Endothelial cell of umbilical vein (primary cell): ENCODE data around the gene ITGA11. TPM values are rescaled to one million over a fixed set of nuclear protein-coding genes. Genes with fewer than 3 reads are reported as not detected.

Experiments
- BruUV-seq: library from RNA; stranded (reverse); fragments of 400-500 nt; replicated peaks from 2 replicates; lab custom pipeline; 2021; lab: Mats Ljungman, UMichigan
- CTCF ChIA-PET: fragments of 300-600, 350-600 bp; sonication (Branson Sonifier 250); formaldehyde crosslinking; loops from one replicate; lab custom pipeline; 2021; ENCODE audit warnings: antibody characterized with exemption, inconsistent platforms; lab: Charles Lee
- POLR2A ChIA-PET: fragments of 300-600, 350-600 bp; sonication (Branson Sonifier 250); formaldehyde crosslinking; loops from one replicate; lab custom pipeline; 2021; ENCODE audit warnings: antibody characterized with exemption, inconsistent platforms; lab: Charles Lee
- DNase-seq: peaks from one replicate; pipeline ENCODE4 v3.0.0-alpha.2; 2011; ENCODE audit warnings: low read depth, low spot score
- FAIRE-seq: peaks from 2 replicates; lab custom pipeline; 2011; peaks lifted over from hg19 to GRCh38; lab: Jason Lieb, UNC
- H2AFZ ChIP-seq: 2 replicates; pipeline ENCODE4 v1.6.0; 2012; ENCODE audit warnings: low read depth, low read length, control low read depth, inconsistent platforms
- H3K27ac ChIP-seq: 2 replicates; pipeline ENCODE4 v1.5.1; 2011; ENCODE audit warnings: low read depth, mild to moderate bottlenecking, control low read depth, low read length, moderate library complexity; ENCODE audit not compliant: insufficient read depth
- H3K27me3 ChIP-seq, 2 experiments: 2 replicates each; pipeline versions ENCODE4 v1.6.0 to v1.6.1; 2011; ENCODE audit warnings: low read length in 2 of 2, mixed read lengths in 1 of 2; ENCODE audit not compliant: control insufficient read depth in 2 of 2, insufficient read depth in 2 of 2
- H3K36me3 ChIP-seq, 2 experiments: 2 replicates in 1 of 2; 3 replicates in 1 of 2; pipeline ENCODE4 v1.5.1; 2011; ENCODE audit warnings: low read length in 2 of 2, mild to moderate bottlenecking in 1 of 2, moderate library complexity in 1 of 2; ENCODE audit not compliant: control insufficient read depth in 2 of 2, insufficient read depth in 2 of 2; ENCODE audit errors: extremely low read depth in 1 of 2
- H3K4me1 ChIP-seq: 3 replicates; pipeline ENCODE4 v1.5.1; 2011; ENCODE audit warnings: mild to moderate bottlenecking, low read length; ENCODE audit not compliant: control insufficient read depth, insufficient read depth; ENCODE audit errors: extremely low read depth
- H3K4me2 ChIP-seq: 2 replicates; pipeline ENCODE4 v1.6.1; 2011; ENCODE audit warnings: low read length, control low read depth, mixed read lengths; ENCODE audit not compliant: insufficient read depth
- H3K4me3 ChIP-seq, 3 experiments: fragments of 200-600 bp in 1 of 3; sonication (generic), shearing (Covaris generic) in 1 of 3; replicated peaks in 1 of 3; 2 replicates each; pipeline ENCODE4 v1.5.1; 2011 to 2016; ENCODE audit warnings: control low read depth in 3 of 3, low read length in 3 of 3, mild to moderate bottlenecking in 2 of 3, inconsistent platforms in 1 of 3, low read depth in 1 of 3, moderate library complexity in 1 of 3; ENCODE audit not compliant: insufficient read depth in 1 of 3
- H3K79me2 ChIP-seq: 2 replicates; pipeline ENCODE4 v1.6.0; 2012; ENCODE audit warnings: low read length, inconsistent platforms; ENCODE audit not compliant: control insufficient read depth, insufficient read depth
- H3K9ac ChIP-seq: replicated peaks from 2 replicates; pipeline ENCODE3; 2011; ENCODE audit warnings: low read length, control low read depth; ENCODE audit not compliant: insufficient read depth; ENCODE audit errors: extremely low read depth
- H3K9me1 ChIP-seq: replicated peaks from 3 replicates; pipeline ENCODE4 v1.6.0; 2011; ENCODE audit warnings: mild to moderate bottlenecking, low read length; ENCODE audit not compliant: control insufficient read depth, insufficient read depth; ENCODE audit errors: extremely low read depth
- H3K9me3 ChIP-seq: replicated peaks from 2 replicates; pipeline ENCODE4 v1.5.1; 2012; ENCODE audit warnings: low read length, inconsistent platforms; ENCODE audit not compliant: control insufficient read depth, insufficient read depth
- H4K20me1 ChIP-seq: replicated peaks from 2 replicates; pipeline ENCODE3; 2011; ENCODE audit warnings: mild to moderate bottlenecking, low read length; ENCODE audit not compliant: control insufficient read depth, insufficient read depth; ENCODE audit errors: extremely low read depth
- EZH2 ChIP-seq: IDR thresholded peaks from 2 replicates; pipeline ENCODE4 v1.6.1; 2012; ENCODE audit warnings: borderline replicate concordance, low read depth, mild to moderate bottlenecking, moderate library complexity, low read length, inconsistent platforms; ENCODE audit not compliant: severe bottlenecking
- FOS ChIP-seq: IDR thresholded peaks from 2 replicates; pipeline ENCODE4 v1.6.1; 2011; ENCODE audit warnings: mild to moderate bottlenecking, low read length, moderate library complexity, borderline replicate concordance; ENCODE audit not compliant: insufficient read depth
- GATA2 ChIP-seq: IDR thresholded peaks from 2 replicates; pipeline ENCODE4 v1.7.0; 2011; ENCODE audit warnings: low read depth, mild to moderate bottlenecking, moderate library complexity, mixed read lengths, low read length; ENCODE audit not compliant: insufficient read length, insufficient read depth
- JUN ChIP-seq: IDR thresholded peaks from 2 replicates; pipeline ENCODE4 v1.6.1; 2011; ENCODE audit warnings: borderline replicate concordance, low read depth; ENCODE audit not compliant: insufficient read length, insufficient read depth
- MYC ChIP-seq: IDR thresholded peaks from one replicate; pipeline ENCODE4 v1.6.1; 2011; ENCODE audit warnings: mild to moderate bottlenecking, low read depth, low read length
- POLR2A ChIP-seq: IDR thresholded peaks from 2 replicates; pipeline ENCODE4 v1.6.1; 2012; ENCODE audit warnings: low read depth, mild to moderate bottlenecking, control low read depth, low read length
- POLR2AphosphoS5 ChIP-seq: IDR thresholded peaks from 2 replicates; pipeline ENCODE4 v1.6.1; 2012; ENCODE audit warnings: low read depth, mild to moderate bottlenecking, control low read depth, low read length, moderate library complexity; ENCODE audit not compliant: insufficient read depth
- dilution Hi-C: fragments of 300-500 bp; cut with MboI; formaldehyde crosslinking; loops from one replicate; pipeline ENCODE4 v1.15.0; 2019; ENCODE audit warnings: low sequenced_read_pairs; ENCODE audit not compliant: extremely low pct_ligation_motif_present
- intact Hi-C: fragments of 100-400 bp; cut with micrococcal nuclease; formaldehyde crosslinking; loops from one replicate; pipeline ENCODE4 v1.10.0; 2022
- polyA plus RNA-seq, 4 experiments: library from polyadenylated mRNA; depleted of rRNA in 3 of 4; stranded (reverse) in 3 of 4; unstranded in 1 of 4; fragments of >200 nt; gene quantifications; 2 replicates each; pipeline versions ENCODE4 v1.2.1 to v1.2.3, GENCODE V29; 2011 to 2012; ENCODE audit warnings: missing spikeins in 1 of 4
- total RNA-seq: library from RNA; stranded (reverse); gene quantifications from 2 replicates; pipeline ENCODE4 v1.2.3, GENCODE V29; 2021
- TF ChIP-seq, protein P1 (sequence below): IDR thresholded peaks from 2 replicates; pipeline ENCODE4 v1.6.1; 2011; ENCODE audit not compliant: insufficient read depth, insufficient read length
- TF ChIP-seq, protein P2 (sequence below), 2 donors: IDR thresholded peaks; 1 replicate in 1 of 2; 2 replicates in 1 of 2; pipeline ENCODE4 v1.5.1; 2011; ENCODE audit warnings: low read length in 2 of 2, mild to moderate bottlenecking in 2 of 2, moderate library complexity in 2 of 2, control low read depth in 1 of 2, inconsistent platforms in 1 of 2, low read depth in 1 of 2; ENCODE audit not compliant: insufficient read depth in 1 of 2; ENCODE audit errors: extremely low read depth in 1 of 2

ITGA11 gene
- total and polyA plus RNA-seq, 2 donors (not counting 3 experiments of a cell fraction or from before 2014, with no cell fraction given): 0.18 to 1.0 TPM

DNA sequence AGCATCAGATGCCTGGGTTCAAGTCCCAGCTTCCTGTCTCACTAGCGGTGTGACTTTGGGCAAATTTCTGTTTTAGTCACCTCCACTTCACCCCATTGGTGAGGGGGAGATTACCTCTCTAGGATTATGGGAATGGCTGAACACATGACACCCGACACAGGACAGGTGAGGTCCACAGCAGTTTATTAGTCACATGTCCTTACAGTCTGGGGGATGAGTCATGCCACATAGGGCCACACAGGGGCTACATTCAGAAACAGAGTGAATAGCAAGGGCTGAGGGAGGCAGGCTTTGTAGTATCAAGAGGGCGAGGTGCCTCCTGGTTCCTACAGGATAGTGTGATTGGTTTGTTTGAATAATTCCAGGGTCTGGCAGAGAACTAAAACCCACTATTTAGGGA, 15.2 kb upstream of the ITGA11 start:
- FAIRE-seq: no peak
- POLR2A ChIA-PET: no interaction called here
- DNase-seq: no peak

More for the DNA sequence above, 15.2 kb upstream of the ITGA11 start:
- H3K36me3 ChIP-seq: no peaks in the 10 kb centered on the region
- no peaks in the 10 kb centered on the region for H3K9me1 ChIP-seq
- H3K79me2 ChIP-seq: no peaks in the 10 kb centered on the region
- no peak overlapping the region for H3K4me3 ChIP-seq
- H3K4me1 ChIP-seq: no peaks in the 10 kb centered on the region
- H3K27me3 ChIP-seq: peaks cover 38 to 40% of the 10 kb centered on the region in 2 experiments
- H3K9ac ChIP-seq: no peak overlapping the region
- H2AFZ ChIP-seq: no peak overlapping the region
- dilution Hi-C loops: no loop called here
- TF ChIP-seq, protein P1, sequence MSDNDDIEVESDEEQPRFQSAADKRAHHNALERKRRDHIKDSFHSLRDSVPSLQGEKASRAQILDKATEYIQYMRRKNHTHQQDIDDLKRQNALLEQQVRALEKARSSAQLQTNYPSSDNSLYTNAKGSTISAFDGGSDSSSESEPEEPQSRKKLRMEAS: no peak
- TF ChIP-seq, protein P2, sequence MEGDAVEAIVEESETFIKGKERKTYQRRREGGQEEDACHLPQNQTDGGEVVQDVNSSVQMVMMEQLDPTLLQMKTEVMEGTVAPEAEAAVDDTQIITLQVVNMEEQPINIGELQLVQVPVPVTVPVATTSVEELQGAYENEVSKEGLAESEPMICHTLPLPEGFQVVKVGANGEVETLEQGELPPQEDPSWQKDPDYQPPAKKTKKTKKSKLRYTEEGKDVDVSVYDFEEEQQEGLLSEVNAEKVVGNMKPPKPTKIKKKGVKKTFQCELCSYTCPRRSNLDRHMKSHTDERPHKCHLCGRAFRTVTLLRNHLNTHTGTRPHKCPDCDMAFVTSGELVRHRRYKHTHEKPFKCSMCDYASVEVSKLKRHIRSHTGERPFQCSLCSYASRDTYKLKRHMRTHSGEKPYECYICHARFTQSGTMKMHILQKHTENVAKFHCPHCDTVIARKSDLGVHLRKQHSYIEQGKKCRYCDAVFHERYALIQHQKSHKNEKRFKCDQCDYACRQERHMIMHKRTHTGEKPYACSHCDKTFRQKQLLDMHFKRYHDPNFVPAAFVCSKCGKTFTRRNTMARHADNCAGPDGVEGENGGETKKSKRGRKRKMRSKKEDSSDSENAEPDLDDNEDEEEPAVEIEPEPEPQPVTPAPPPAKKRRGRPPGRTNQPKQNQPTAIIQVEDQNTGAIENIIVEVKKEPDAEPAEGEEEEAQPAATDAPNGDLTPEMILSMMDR (IDR thresholded peaks at IDR 0.05; ENCODE audit: extremely low read depth in 1 of 2, insufficient read depth in 1 of 2, low read depth in 1 of 2, low read length in 2 of 2): no peak
- TF ChIP-seq FOS (no peak), JUN (no peak), MYC (no peak), GATA2 (no peak), POLR2AphosphoS5 (no peak), POLR2A (no peak), EZH2 (no peak)
- intact Hi-C loops: no loop called here
- no peaks in the 10 kb centered on the region for H3K9me3 ChIP-seq
- H3K27ac ChIP-seq: no peak overlapping the region
- CTCF ChIA-PET: interaction anchor here (1.4 kb wide), 1 partner anchor 141 kb away, joined by 6 read pairs; no protein-coding TSS in a partner anchor
- no peaks in the 10 kb centered on the region for H4K20me1 ChIP-seq
- no peak overlapping the region for H3K4me2 ChIP-seq
- BruUV-seq: no TSS peak
